Loucy (cell line): ENCODE measurements around the gene PLEKHM2.

ENCODE experiments used
- H2AFZ ChIP-seq: fragments of 200-600 bp; sonication (generic); 2 replicates; pipeline ENCODE4 v1.6.0; 2016; ENCODE audit warnings: antibody characterized with exemption, mild to moderate bottlenecking, low read length, moderate library complexity
- H3F3A ChIP-seq: fragments of 200-600 bp; 2 replicates; pipeline ENCODE4 v1.6.0; 2016; ENCODE audit warnings: antibody characterized with exemption, low read depth, mild to moderate bottlenecking
- H3K27me3 ChIP-seq: fragments of 200-600 bp; sonication (generic); 2 replicates; pipeline ENCODE4 v1.6.1; 2014; ENCODE audit warnings: low read length, mild to moderate bottlenecking; ENCODE audit not compliant: insufficient read depth, poor library complexity, severe bottlenecking
- H3K36me3 ChIP-seq: fragments of 200-600 bp; sonication (generic); 2 replicates; pipeline ENCODE4 v1.6.1; 2016; ENCODE audit warnings: low read length; ENCODE audit not compliant: insufficient read depth
- H3K4me1 ChIP-seq: fragments of 200-600 bp; sonication (generic); 2 replicates; pipeline ENCODE4 v1.5.1; 2014; ENCODE audit warnings: low read length, mild to moderate bottlenecking; ENCODE audit not compliant: insufficient read depth, poor library complexity, severe bottlenecking
- H3K4me2 ChIP-seq: fragments of 200-600 bp; sonication (generic); 2 replicates; pipeline ENCODE4 v1.6.0; 2014; ENCODE audit warnings: antibody characterized with exemption, low read length, low read depth, mild to moderate bottlenecking; ENCODE audit not compliant: poor library complexity, severe bottlenecking
- H3K4me3 ChIP-seq: fragments of 200-600 bp; sonication (generic); 2 replicates; pipeline ENCODE4 v1.5.1; 2014; ENCODE audit warnings: low read length, mild to moderate bottlenecking, mixed read lengths; ENCODE audit not compliant: poor library complexity, severe bottlenecking
- H3K79me2 ChIP-seq: fragments of 200-600 bp; sonication (generic); 2 replicates; pipeline ENCODE4 v1.6.1; 2014; ENCODE audit warnings: low read length; ENCODE audit not compliant: insufficient read depth
- H3K9ac ChIP-seq: fragments of 200-600 bp; sonication (generic); 2 replicates; pipeline ENCODE4 v1.6.0; 2014; ENCODE audit warnings: mild to moderate bottlenecking, low read depth, low read length, moderate library complexity; ENCODE audit not compliant: poor library complexity, severe bottlenecking
- H3K9me2 ChIP-seq: fragments of 200-600 bp; sonication (generic); replicated peaks from 2 replicates; pipeline ENCODE4 v1.6.1; 2016; ENCODE audit warnings: low read depth, low read length, mixed read lengths
- H3K9me3 ChIP-seq: fragments of 200-600 bp; sonication (generic); 2 replicates; pipeline ENCODE4 v1.6.1; 2014; ENCODE audit warnings: mild to moderate bottlenecking, antibody characterized with exemption, low read length, low read depth; ENCODE audit not compliant: insufficient read depth
- H4K20me1 ChIP-seq: fragments of 200-600 bp; sonication (generic); 2 replicates; pipeline ENCODE4 v1.6.0; 2014; ENCODE audit warnings: antibody characterized with exemption, low read length, mild to moderate bottlenecking; ENCODE audit not compliant: insufficient read depth, poor library complexity, severe bottlenecking
- CTCF ChIP-seq: fragments of 200-600 bp; sonication (generic); conservative IDR thresholded peaks from 2 replicates; pipeline ENCODE4 v1.5.1; 2014; ENCODE audit warnings: mild to moderate bottlenecking, antibody characterized with exemption, low read length
- EZH2phosphoT487 ChIP-seq: fragments of 200-600 bp; IDR thresholded peaks from 2 replicates; pipeline ENCODE4 v1.6.1; 2018; ENCODE audit warnings: antibody characterized with exemption, mild to moderate bottlenecking, moderate library complexity, borderline replicate concordance

PLEKHM2 gene

DNA sequence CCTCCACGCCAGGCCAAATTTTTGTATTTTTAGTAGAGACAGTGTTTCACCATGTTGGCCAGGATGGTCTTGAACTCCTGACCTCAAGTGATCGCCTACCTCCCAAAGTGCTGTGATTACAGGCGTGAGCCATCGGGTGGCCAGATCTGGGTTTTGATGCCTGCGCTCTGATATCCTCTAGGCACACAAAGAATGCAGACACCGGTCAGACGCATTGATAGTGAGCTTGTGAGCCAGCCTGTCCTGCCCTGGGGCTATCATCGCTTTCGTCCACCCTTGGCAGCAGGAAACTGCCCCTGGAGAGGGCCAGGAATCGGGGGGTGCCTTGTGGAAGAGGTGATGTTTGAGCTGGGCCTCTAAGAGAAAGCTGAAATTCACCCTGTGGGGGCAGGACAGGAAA is 78.4 kb downstream of the PLEKHM2 start:
- no peaks in the 10 kb centered on the region for H3K9me3 ChIP-seq
- H4K20me1 ChIP-seq = no peaks in the 10 kb centered on the region
- H3F3A ChIP-seq = no peaks in the 10 kb centered on the region
- no peak overlapping the region for H3K4me2 ChIP-seq
- no peaks in the 10 kb centered on the region for H3K27me3 ChIP-seq
- no peak overlapping the region for H3K9ac ChIP-seq
- H3K4me3 ChIP-seq = no peak overlapping the region
- no peak overlapping the region for H2AFZ ChIP-seq
- TF ChIP-seq CTCF (no peak), EZH2phosphoT487 (no peak)
- no peaks in the 10 kb centered on the region for H3K79me2 ChIP-seq
- H3K9me2 ChIP-seq = no peaks in the 10 kb centered on the region
- no peaks in the 10 kb centered on the region for H3K4me1 ChIP-seq
- no peaks in the 10 kb centered on the region for H3K36me3 ChIP-seq

GRCh38 chr1:15764269-15764764 is 80.2 kb downstream of the PLEKHM2 start:
- H3K27me3 ChIP-seq = no peaks in the 10 kb centered on the region
- TF ChIP-seq EZH2phosphoT487 (no peak), CTCF (no peak)
- no peaks in the 10 kb centered on the region for H3K79me2 ChIP-seq
- H3F3A ChIP-seq = no peaks in the 10 kb centered on the region
- no peaks in the 10 kb centered on the region for H4K20me1 ChIP-seq
- no peaks in the 10 kb centered on the region for H3K9me3 ChIP-seq
- H2AFZ ChIP-seq = no peak overlapping the region
- H3K4me3 ChIP-seq = no peak overlapping the region
- no peaks in the 10 kb centered on the region for H3K9me2 ChIP-seq
- H3K36me3 ChIP-seq = no peaks in the 10 kb centered on the region
- no peak overlapping the region for H3K9ac ChIP-seq
- H3K4me1 ChIP-seq = no peaks in the 10 kb centered on the region
- no peak overlapping the region for H3K4me2 ChIP-seq

- TF ChIP-seq EZH2phosphoT487 = no peak
- TF ChIP-seq CTCF = no peak
- Histone ChIP-seq H3K4me2 (no peak overlapping the region), H3K9ac (no peak overlapping the region), H3K4me3 (no peak overlapping the region), H3K9me3 (no peaks in the 10 kb centered on the region), H3K27me3 (no peaks in the 10 kb centered on the region), H4K20me1 (no peaks in the 10 kb centered on the region), H2AFZ (no peak overlapping the region), H3K9me2 (no peaks in the 10 kb centered on the region), H3K36me3 (no peaks in the 10 kb centered on the region), H3K4me1 (no peaks in the 10 kb centered on the region), H3F3A (no peaks in the 10 kb centered on the region), H3K79me2 (no peaks in the 10 kb centered on the region)
Observed at GRCh38 chr1:15764890-15765289, 80.8 kb downstream of the PLEKHM2 start.
